ENCODE data around the gene DHX29.

- TF ChIP-seq CTCF (IDR thresholded peaks at IDR 0.05) = no peak
- no peak for TF ChIP-seq REST (IDR thresholded peaks at IDR 0.05; ENCODE audit: insufficient read depth in 1 of 2, low read depth in 2 of 2, low read length in 1 of 2)
- TF ChIP-seq POLR2AphosphoS5 (IDR thresholded peaks at IDR 0.05; ENCODE audit: low read depth, low read length) = no peak
- no peak for TF ChIP-seq SIN3A (IDR thresholded peaks at IDR 0.05; ENCODE audit: borderline replicate concordance, insufficient read depth, low read depth, low read length)
- no peak for TF ChIP-seq TCF7L2 (IDR thresholded peaks at IDR 0.05; ENCODE audit: low read depth, low read length)
Measured at GRCh38 chr5:55276771-55277170, 30.7 kb downstream of the DHX29 start.

All from Panc1 (cell line).